Hindlimb muscle (tissue), 1 donor: ENCODE results near the gene CNTRL. TPM values are rescaled to one million over a fixed set of nuclear protein-coding genes. Genes with fewer than 3 reads are reported as not detected.
"Not testable (repeated sequence)": the region's sequence is repeated elsewhere in the genome, so short reads cannot be mapped to it uniquely, and the experiment has no call there.

Experiments
- DNase-seq: peaks from one replicate; pipeline ENCODE4 v3.0.0-alpha.2; 2013
- polyA plus RNA-seq: library from polyadenylated mRNA; unstranded; fragments of 120-200 nt; gene quantifications from one replicate; pipeline ENCODE4 v1.2.1, GENCODE V29; 2013; ENCODE audit not compliant: insufficient read length

The CNTRL gene
- polyA plus RNA-seq, 1 donor = 16.4 TPM

DNA sequence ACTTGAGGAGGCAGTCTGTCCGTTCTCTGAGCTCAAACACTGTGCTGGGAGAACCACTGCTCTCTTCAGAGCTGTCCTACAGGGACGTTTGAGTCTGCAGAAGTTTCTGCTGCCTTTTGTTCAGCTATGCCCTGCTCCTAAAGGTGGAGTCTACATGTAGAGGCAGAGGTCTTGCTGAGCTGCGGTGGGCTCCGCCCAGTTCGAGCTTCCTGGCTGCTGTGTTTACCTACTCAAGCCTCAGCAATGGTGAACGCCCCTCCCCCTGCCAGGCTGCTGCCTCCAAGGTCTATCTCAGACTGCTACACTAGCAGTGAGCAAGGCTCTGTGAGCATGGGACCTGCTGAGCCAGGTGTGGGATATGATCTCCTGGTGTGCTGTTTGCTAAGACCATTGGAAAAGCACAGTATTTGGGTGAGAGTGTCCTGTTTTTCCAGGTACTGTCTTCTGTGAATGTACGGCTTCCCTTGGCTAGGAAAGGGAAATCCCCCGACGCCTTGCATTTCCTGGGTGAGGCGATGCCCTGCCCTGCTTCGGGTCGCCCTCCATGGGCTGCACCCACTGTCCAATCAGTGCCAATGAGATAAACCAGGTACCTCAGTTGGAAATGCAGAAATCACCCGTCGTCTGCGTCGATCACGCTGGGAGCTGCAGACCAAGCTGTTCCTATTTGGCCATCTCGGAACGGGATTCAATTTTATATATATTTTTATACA, 58.5 kb downstream of the CNTRL start:
- DNase-seq = no peak

GRCh38 chr9:121135642-121136041, 60.9 kb downstream of the CNTRL start:
- DNase-seq = no peak

- no peak for DNase-seq
These were observed 63.8 kb downstream of the CNTRL start for GRCh38 chr9:121138561-121138960.

DNA sequence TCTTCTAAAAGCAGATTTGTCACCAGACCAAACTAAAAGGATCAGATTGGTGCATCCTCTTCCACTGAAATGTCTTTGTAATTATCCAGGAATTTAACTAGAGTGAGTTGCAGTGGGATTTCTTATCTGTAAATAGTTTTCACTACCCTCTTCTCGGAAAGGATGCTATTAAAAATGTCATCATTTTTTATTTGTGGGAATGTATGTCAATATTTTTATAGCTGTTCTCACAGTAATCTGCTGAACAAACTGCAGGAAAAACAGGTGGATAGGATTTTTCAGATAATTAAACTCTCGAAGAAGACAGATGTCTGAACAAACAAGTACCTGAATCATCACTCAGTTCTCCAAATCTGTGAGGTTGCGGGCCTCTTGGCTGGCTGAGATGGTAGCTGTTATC, 64.2 kb downstream of the CNTRL start:
- no peak for DNase-seq

DNA sequence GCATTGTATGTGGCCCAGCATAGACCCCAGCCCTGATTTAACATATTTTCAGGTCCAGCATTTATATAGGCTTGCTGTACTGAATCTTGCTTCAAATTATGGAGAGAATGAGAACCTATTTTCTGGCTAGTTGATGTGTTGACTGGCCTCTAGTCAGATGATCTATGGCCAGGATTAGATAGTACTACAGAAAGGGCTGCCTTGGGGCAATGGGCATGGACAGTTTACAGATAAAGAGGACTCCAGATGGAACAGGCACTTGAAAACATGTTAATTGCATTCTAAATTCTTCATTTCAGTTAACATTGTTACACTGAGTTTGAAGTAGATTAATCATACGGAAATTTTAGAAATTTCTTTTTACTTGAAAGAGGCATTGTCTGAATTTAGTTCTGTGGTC, 65.4 kb downstream of the CNTRL start:
- no peak for DNase-seq

DNA sequence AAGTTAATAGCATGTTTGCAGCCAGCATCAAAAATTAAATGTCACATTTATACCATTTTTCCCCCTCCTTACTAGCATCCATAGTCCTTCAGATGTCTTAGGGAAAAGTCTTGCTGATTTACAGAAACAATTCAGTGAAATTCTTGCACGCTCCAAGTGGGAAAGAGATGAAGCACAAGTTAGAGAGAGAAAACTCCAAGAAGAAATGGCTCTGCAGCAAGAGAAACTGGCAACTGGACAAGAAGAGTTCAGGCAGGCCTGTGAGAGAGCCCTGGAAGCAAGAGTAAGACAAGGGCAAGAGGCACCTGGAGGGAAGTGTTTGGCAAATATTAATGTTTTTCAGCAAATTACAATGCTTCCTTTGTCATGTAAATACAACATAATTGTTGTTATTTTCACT, 66.6 kb downstream of the CNTRL start:
- DNase-seq = no peak

DNA sequence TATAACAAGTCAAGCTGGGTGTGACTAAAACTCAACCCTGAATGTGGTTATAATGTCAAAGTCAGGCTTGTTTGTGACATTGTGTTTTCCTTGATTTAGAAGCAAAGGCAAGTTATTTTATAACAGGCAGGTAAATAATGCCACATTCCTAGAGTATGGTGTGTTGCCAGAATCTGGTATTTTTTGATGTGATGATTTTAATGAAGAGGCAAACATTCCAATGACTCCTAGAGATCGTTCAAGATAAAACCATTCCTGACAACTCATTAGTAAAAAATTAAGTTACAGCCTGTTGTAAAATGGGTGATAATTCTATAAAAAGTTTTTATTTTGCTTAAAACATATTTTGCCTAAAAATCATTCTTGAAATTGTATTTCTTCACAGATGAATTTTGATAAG, 67.0 kb downstream of the CNTRL start:
- no peak for DNase-seq

DNA sequence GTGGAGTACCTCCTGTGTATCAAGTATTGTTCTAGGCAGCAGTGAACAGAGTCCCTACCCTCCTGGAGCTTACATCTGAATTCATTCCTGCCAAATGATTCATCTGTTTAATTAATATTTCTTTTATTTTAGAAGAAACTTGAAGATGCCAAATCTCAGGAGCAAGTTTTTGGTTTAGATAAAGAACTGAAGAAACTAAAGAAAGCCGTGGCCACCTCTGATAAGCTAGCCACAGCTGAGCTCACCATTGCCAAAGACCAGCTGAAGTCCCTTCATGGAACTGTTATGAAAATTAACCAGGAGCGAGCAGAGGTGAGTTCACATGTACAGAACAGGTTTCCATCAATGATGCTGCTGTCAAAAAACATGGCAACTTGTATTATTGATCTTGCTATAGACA, 69.0 kb downstream of the CNTRL start:
- DNase-seq = no peak

DNA sequence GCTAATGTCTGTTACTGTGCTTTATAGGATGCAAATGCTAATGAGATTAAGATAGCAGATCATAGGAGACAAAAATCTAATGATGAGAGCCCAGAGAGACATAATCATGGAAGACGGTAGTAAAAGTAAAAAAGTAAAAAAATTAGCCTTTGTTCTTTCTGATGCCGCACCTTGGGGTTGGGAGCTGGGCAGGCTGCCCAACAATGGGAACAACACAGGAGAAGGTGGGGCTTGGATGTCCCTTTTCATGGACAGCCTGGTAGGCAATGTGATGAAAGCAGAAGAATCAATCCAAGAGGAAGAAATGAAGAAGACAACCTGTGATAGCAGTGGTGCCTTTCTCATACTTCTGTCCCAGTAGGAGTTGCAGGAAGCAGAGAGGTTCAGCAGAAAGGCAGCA, 69.7 kb downstream of the CNTRL start:
- no peak for DNase-seq

GRCh38 chr9:121150188-121150587, 75.4 kb downstream of the CNTRL start:
- no peak for DNase-seq

DNA sequence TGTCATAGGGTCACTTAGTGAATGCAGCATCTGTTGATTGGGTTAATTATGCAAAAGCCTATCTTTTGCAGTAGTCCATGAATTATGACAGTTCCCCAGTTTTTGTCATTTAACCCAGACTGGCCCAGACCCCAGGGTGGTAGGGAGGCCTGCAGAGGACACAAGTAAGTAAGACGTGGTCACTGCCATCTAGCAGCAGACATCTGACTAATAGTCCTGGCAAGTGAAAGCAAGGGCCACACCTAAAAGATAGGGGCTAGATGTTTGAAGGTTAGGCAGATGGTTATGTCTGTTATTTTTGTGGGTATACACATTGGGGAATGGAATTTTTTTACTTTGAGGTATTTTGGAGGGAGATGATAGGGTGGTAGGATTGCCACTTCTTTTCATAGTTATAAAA, 78.9 kb downstream of the CNTRL start:
- no peak for DNase-seq

- DNase-seq = no peak
These were observed 80.0 kb downstream of the CNTRL start for GRCh38 chr9:121154782-121155181.

GRCh38 chr9:121156263-121156731, 81.5 kb downstream of the CNTRL start:
- no peak for DNase-seq

DNA sequence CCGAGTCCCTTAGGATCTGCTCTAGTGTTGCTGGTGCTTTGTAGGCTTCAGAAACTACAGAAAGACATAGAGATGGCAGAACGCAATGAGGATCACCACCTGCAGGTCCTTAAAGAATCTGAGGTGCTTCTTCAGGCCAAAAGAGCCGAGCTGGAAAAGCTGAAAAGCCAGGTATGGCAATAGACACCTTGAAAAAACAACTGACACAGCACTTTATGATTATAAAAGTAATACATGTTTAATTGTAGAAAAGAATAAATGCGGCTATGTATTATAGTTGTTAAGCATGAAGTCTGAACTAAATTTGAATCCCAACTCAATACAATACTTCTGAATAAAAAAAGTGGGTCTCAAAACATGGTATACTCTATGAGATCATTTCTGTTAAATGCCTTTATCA, 83.2 kb downstream of the CNTRL start:
- DNase-seq = no peak

GRCh38 chr9:121160025-121160424, 85.3 kb downstream of the CNTRL start:
- DNase-seq = no peak

- DNase-seq = no peak
These were observed 93.3 kb downstream of the CNTRL start for GRCh38 chr9:121168052-121168451.

DNA sequence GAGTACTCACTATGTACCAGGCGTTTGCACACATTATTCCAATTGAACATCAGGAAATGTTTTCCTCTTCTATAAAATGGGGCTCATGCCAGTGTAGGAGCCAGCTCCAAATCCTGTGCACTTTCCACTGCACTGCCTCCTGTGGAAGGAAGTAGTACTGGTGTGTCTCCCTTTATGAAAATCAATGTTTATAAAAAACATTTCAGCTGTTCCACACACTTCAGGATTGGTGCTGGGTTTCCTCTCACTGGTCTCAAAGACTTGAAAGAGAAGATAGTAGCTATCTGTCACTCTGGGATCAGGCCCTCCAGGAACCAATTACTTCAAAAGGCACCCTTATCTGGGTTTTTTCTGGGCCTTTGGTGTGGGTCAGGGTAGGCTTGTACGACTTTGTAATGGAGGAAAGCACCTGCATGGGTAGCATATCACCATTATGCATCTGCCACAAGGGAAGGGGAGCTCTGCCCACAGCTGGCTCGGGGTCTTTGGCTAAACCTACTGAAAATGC, 94.4 kb downstream of the CNTRL start:
- no peak for DNase-seq

DNA sequence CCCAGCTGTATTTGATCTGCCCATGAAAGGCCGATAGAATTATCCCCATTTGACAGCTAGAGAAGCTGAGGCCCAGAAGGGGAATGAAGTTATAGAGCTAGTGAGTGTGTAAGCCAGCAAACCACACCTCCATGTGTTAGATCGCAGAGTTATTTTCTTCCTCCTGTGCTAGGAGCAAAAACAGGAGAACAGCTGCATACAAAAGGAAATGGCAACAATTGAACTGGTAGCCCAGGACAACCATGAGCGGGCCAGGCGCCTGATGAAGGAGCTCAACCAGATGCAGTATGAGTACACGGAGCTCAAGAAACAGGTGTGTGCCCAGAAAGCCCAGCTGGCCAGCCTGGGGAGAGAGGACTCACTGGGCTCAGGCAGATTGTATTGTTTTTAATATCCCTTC, 96.5 kb downstream of the CNTRL start:
- DNase-seq = no peak

- DNase-seq = no peak
These were observed 98.2 kb downstream of the CNTRL start for GRCh38 chr9:121172726-121173487.

- no peak for DNase-seq
These were observed 98.7 kb downstream of the CNTRL start for GRCh38 chr9:121173501-121173900.

DNA sequence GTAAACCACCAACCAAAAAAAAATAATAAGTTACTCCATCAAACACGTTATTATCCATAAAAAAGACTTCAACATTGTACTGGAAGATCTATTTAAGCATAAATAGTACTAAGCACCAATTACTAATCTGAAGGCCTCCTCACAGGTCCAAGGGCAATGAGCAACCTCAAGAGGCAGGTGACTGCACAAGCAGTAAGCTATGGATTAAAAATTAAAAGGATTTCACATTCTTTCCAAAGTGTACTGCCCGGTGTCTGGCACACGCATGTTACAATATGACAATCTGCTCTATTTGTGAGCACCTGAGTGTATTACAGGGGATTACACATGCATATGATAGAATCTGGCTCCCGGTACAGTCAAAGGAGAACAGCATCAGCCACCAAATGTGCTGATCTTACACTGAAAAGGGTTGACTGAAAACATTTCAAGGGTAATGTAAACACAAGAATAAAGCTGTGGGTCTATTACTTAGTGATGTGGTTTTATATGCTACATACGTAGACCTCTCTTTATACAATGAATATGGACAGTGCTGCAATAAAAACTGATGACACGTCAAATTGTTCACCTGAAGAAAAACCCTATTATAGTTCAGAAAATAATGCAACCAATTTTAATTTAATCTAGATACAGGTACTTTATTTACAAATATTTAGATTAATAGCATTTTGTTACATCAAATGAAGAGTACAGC, 104.1 kb downstream of the CNTRL start:
- no peak for DNase-seq

GRCh38 chr9:121179373-121179721, 104.6 kb downstream of the CNTRL start:
- DNase-seq = not testable (repeated sequence)

GRCh38 chr9:121179930-121180681, 105.4 kb downstream of the CNTRL start:
- no peak for DNase-seq
